SK-N-SH (cell line): ENCODE data around the gene TOR2A. TPM values are rescaled to one million over a fixed set of nuclear protein-coding genes. Genes with fewer than 3 reads are reported as not detected.

Source experiments
- CTCF ChIA-PET: fragments of 300-600, 350-600 bp; formaldehyde crosslinking; extraction: SDS; loops from one replicate; lab custom pipeline; 2021; lab: Yijun Ruan, JAX
- POLR2A ChIA-PET: fragments of 350-600 bp; sonication (Branson Sonifier 250); formaldehyde crosslinking; extraction: SDS; loops from one replicate; lab custom pipeline; 2020; ENCODE audit warnings: antibody characterized with exemption, inconsistent platforms; lab: Yijun Ruan, JAX
- DNase-seq: peaks from one replicate; pipeline ENCODE4 v3.0.0; 2012
- H2AFZ ChIP-seq: fragments of 200-600 bp; sonication (generic); 2 replicates; pipeline ENCODE4 v1.8.1; 2016; ENCODE audit warnings: antibody characterized with exemption, mild to moderate bottlenecking, low read depth
- H3F3A ChIP-seq: fragments of 200-600 bp; sonication (generic); replicated peaks from 2 replicates; pipeline ENCODE3; 2016; ENCODE audit warnings: antibody characterized with exemption, mild to moderate bottlenecking; ENCODE audit not compliant: insufficient read depth
- H3K27ac ChIP-seq, 2 experiments: fragments of 200-500 bp in 1 of 2; fragments of 200-600 bp in 1 of 2; sonication (Bioruptor generic) in 1 of 2; sonication (generic), shearing (Covaris generic) in 1 of 2; 2 replicates each; pipeline versions ENCODE4 v1.5.1 to v1.6.1; 2014 to 2016; ENCODE audit warnings: low read depth in 2 of 2, inconsistent platforms in 1 of 2, low read length in 1 of 2, mild to moderate bottlenecking in 1 of 2, mixed read lengths in 1 of 2
- H3K27me3 ChIP-seq: fragments of 200-600 bp; sonication (generic), shearing (Covaris generic); 2 replicates; pipeline ENCODE4 v1.6.1; 2016; ENCODE audit warnings: mixed run types; ENCODE audit not compliant: insufficient read depth
- H3K36me3 ChIP-seq, 2 experiments: fragments of 200-500 bp in 1 of 2; fragments of 200-600 bp in 1 of 2; sonication (Bioruptor generic) in 1 of 2; sonication (generic) in 1 of 2; replicated peaks in 1 of 2; 2 replicates each; pipeline versions ENCODE3 to v1.5.1; 2014 to 2016; ENCODE audit warnings: low read length in 1 of 2, mild to moderate bottlenecking in 1 of 2; ENCODE audit not compliant: insufficient read depth in 2 of 2, control insufficient read depth in 1 of 2
- H3K4me1 ChIP-seq, 2 experiments: fragments of 200-500 bp in 1 of 2; fragments of 200-600 bp in 1 of 2; sonication (Bioruptor generic) in 1 of 2; sonication (generic), shearing (Covaris generic) in 1 of 2; 2 replicates each; pipeline versions ENCODE4 v1.5.1 to v1.6.1; 2014 to 2016; ENCODE audit warnings: low read depth in 1 of 2, low read length in 1 of 2, mixed run types in 1 of 2; ENCODE audit not compliant: insufficient read depth in 2 of 2, control insufficient read depth in 1 of 2
- H3K4me2 ChIP-seq: fragments of 200-600 bp; sonication (generic), shearing (Covaris generic); 2 replicates; pipeline ENCODE4 v1.6.1; 2017; ENCODE audit warnings: mixed run types
- H3K4me3 ChIP-seq, 2 experiments: fragments of 200-500 bp in 1 of 2; fragments of 200-600 bp in 1 of 2; sonication (Bioruptor generic) in 1 of 2; sonication (generic), shearing (Covaris generic) in 1 of 2; 2 replicates each; pipeline versions ENCODE4 v1.5.1 to v1.8.1; 2014 to 2016; ENCODE audit warnings: low read depth in 2 of 2, inconsistent platforms in 1 of 2, low read length in 1 of 2, mild to moderate bottlenecking in 1 of 2, mixed read lengths in 1 of 2, moderate library complexity in 1 of 2
- H3K79me2 ChIP-seq: fragments of 200-600 bp; sonication (generic); 2 replicates; pipeline ENCODE4 v1.8.1; 2017; ENCODE audit warnings: mild to moderate bottlenecking; ENCODE audit not compliant: insufficient read depth
- H3K9ac ChIP-seq: fragments of 200-600 bp; sonication (generic); 2 replicates; pipeline ENCODE4 v1.6.1; 2017; ENCODE audit warnings: mixed run types
- H3K9me2 ChIP-seq: fragments of 200-600 bp; sonication (generic); 2 replicates; pipeline ENCODE4 v1.6.1; 2017; ENCODE audit warnings: mixed run types
- H3K9me3 ChIP-seq: fragments of 200-600 bp; sonication (generic); 2 replicates; pipeline ENCODE4 v1.6.1; 2017; ENCODE audit warnings: mixed run types, mild to moderate bottlenecking, moderate library complexity
- H4K20me1 ChIP-seq: fragments of 200-600 bp; sonication (generic); 2 replicates; pipeline ENCODE4 v1.6.1; 2017; ENCODE audit warnings: mild to moderate bottlenecking, mixed run types; ENCODE audit not compliant: insufficient read depth
- CHD2 ChIP-seq: fragments of 150-350 bp; IDR thresholded peaks from 2 replicates; pipeline ENCODE4 v1.6.1; 2018; ENCODE audit warnings: low read length; ENCODE audit not compliant: partially characterized antibody
- ELF1 ChIP-seq: IDR thresholded peaks from 2 replicates; pipeline ENCODE4 v1.4.0; 2012
- JUND ChIP-seq: IDR thresholded peaks from 2 replicates; pipeline ENCODE4 v1.4.0; 2012
- MEF2A ChIP-seq: IDR thresholded peaks from 2 replicates; pipeline ENCODE4 v1.4.0; 2012; ENCODE audit warnings: low read depth, borderline replicate concordance
- POLR2AphosphoS5 ChIP-seq: IDR thresholded peaks from 2 replicates; pipeline ENCODE4 v1.6.1; 2012; ENCODE audit warnings: low read depth, low read length
- TAF1 ChIP-seq: IDR thresholded peaks from 2 replicates; pipeline ENCODE4 v1.6.1; 2012; ENCODE audit warnings: low read depth, mild to moderate bottlenecking, low read length, moderate library complexity, borderline replicate concordance
- YY1 ChIP-seq: IDR thresholded peaks from 2 replicates; pipeline ENCODE4 v1.4.0; 2012; ENCODE audit warnings: low read depth, mild to moderate bottlenecking
- WGBS: methylation state at CpG from one replicate; pipeline ENCODE4 v1.1.6; 2017; ENCODE audit warnings: low lambda C conversion rate; 5-methylcytosine and 5-hydroxymethylcytosine counted together
- polyA plus RNA-seq, 3 experiments: library from polyadenylated mRNA; depleted of rRNA; stranded (reverse); fragments of >200 nt; gene quantifications; 2 replicates each; pipeline ENCODE4 v1.2.3, GENCODE V29; 2012
- TF ChIP-seq, protein P1 (sequence below): IDR thresholded peaks from 2 replicates; pipeline ENCODE4 v1.4.0; 2012; ENCODE audit warnings: low read depth, borderline replicate concordance
- TF ChIP-seq, protein P2 (sequence below): fragments of 150-350 bp; IDR thresholded peaks from 2 replicates; pipeline ENCODE4 v1.6.1; 2016; ENCODE audit warnings: mild to moderate bottlenecking, low read depth, low read length
- TF ChIP-seq, protein P3 (sequence below): IDR thresholded peaks from 2 replicates; pipeline ENCODE4 v1.4.0; 2012; ENCODE audit warnings: low read depth
- TF ChIP-seq, protein P4 (sequence below): fragments of 200-600 bp; sonication (generic); IDR thresholded peaks from 2 replicates; pipeline ENCODE4 v1.6.1; 2017; ENCODE audit warnings: antibody characterized with exemption, mild to moderate bottlenecking, moderate library complexity

TOR2A gene
- polyA plus RNA-seq, 1 of the 3 experiments (the other 2 are of a cell fraction) = 17.2 TPM

DNA sequence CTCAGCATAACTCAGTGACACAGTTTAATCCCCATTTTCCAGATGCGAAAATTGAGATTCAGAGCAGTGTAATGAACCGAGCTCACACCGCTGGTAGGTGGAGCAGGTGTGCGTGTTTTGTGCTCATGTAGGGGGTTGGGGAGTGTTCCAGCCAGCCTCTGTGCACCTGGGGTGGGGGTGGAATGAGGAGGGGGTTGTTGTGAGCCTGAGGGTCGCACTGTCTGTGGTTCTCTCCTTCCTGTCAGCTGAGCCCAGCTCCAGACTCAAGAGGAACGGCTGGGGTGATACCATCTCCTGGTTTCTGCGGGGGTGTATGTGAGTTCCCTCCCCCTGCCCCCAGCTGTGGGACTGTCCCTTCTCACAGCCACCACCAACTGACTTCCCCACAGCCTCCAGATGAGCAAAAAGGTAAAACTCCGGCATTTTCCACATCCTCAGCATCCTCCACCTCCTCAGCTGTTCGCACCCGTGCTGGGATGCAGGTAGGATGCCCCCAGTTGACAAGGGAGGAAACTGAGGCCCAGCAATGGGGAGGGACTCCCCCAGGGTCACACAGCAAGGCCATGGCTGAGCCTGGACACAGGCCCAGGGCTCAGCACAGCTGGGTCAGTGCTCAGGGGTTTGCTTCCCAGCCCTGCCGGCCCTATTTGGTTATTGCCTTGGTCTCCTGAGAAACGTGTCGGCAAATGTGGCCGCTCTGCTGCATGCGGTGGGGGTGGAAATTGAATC, 41.3 kb upstream of the TOR2A start:
- Histone ChIP-seq H3K9me3 (no peaks in the 10 kb centered on the region), H3K27me3 (no peaks in the 10 kb centered on the region), H3K9me2 (no peaks in the 10 kb centered on the region), H4K20me1 (no peaks in the 10 kb centered on the region), H3K79me2 (no peaks in the 10 kb centered on the region), H3K36me3 (no peaks in the 10 kb centered on the region), H3K27ac (no peak overlapping the region), H3K4me3 (no peak overlapping the region), H3K4me1 (peaks cover 0 to 21% of the 10 kb centered on the region in 2 experiments; a peak in 1 of 4 replicates), H3K4me2 (no peak overlapping the region), H3F3A (no peaks in the 10 kb centered on the region), H3K9ac (no peak overlapping the region), H2AFZ (no peak overlapping the region)
- ChIA-PET CTCF (interaction anchor here (0.6 to 7.4 kb wide), 3 partner anchors 8 to 501 kb away, joined by 3 to 36 read pairs (median 20); partner anchors contain the start of gene TOR2A), POLR2A (no interaction called here)
- DNase-seq = peak; percentile 69
- 84% methylated on average over 13 of the region's 15 CpGs for WGBS
- TF ChIP-seq, protein P1, sequence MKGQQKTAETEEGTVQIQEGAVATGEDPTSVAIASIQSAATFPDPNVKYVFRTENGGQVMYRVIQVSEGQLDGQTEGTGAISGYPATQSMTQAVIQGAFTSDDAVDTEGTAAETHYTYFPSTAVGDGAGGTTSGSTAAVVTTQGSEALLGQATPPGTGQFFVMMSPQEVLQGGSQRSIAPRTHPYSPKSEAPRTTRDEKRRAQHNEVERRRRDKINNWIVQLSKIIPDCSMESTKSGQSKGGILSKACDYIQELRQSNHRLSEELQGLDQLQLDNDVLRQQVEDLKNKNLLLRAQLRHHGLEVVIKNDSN = no peak
- TF ChIP-seq TAF1 = no peak
- no peak for TF ChIP-seq ELF1
- TF ChIP-seq, protein P2, sequence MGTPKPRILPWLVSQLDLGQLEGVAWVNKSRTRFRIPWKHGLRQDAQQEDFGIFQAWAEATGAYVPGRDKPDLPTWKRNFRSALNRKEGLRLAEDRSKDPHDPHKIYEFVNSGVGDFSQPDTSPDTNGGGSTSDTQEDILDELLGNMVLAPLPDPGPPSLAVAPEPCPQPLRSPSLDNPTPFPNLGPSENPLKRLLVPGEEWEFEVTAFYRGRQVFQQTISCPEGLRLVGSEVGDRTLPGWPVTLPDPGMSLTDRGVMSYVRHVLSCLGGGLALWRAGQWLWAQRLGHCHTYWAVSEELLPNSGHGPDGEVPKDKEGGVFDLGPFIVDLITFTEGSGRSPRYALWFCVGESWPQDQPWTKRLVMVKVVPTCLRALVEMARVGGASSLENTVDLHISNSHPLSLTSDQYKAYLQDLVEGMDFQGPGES = no peak
- TF ChIP-seq YY1 = no peak
- TF ChIP-seq JUND = no peak
- TF ChIP-seq, protein P3, sequence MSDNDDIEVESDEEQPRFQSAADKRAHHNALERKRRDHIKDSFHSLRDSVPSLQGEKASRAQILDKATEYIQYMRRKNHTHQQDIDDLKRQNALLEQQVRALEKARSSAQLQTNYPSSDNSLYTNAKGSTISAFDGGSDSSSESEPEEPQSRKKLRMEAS = no peak

DNA sequence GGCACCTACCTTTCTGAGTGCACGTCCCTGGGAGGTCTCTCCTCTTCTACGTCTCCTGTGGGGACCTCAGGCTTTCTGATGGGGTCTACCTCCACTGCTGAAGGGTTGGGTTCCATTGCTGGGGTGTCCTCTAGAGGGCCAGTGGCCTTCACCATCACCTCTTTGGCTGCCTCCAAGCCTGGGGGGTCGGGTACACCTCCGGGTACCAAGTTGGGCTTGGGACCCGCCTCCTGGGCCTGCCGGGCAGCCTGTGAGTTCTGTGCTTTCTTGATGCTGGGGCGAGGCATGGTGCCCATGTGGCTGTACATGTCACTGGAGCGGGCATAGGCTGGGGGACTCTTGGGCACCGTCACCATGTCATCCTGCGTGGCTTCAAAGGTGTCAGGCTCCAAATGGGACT, 38.9 kb upstream of the TOR2A start:
- H3K36me3 ChIP-seq = no peaks in the 10 kb centered on the region
- TF ChIP-seq POLR2AphosphoS5 (no peak), MEF2A (no peak), TAF1 (no peak), CHD2 (no peak)
- TF ChIP-seq, protein P4, sequence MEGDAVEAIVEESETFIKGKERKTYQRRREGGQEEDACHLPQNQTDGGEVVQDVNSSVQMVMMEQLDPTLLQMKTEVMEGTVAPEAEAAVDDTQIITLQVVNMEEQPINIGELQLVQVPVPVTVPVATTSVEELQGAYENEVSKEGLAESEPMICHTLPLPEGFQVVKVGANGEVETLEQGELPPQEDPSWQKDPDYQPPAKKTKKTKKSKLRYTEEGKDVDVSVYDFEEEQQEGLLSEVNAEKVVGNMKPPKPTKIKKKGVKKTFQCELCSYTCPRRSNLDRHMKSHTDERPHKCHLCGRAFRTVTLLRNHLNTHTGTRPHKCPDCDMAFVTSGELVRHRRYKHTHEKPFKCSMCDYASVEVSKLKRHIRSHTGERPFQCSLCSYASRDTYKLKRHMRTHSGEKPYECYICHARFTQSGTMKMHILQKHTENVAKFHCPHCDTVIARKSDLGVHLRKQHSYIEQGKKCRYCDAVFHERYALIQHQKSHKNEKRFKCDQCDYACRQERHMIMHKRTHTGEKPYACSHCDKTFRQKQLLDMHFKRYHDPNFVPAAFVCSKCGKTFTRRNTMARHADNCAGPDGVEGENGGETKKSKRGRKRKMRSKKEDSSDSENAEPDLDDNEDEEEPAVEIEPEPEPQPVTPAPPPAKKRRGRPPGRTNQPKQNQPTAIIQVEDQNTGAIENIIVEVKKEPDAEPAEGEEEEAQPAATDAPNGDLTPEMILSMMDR = no peak
- TF ChIP-seq, protein P1 = no peak
- TF ChIP-seq, all 33 proteins: peak for 0
- Histone ChIP-seq H3K27me3 (no peaks in the 10 kb centered on the region), H3K4me3 (no peak overlapping the region), H3K79me2 (no peaks in the 10 kb centered on the region), H3K9me3 (no peaks in the 10 kb centered on the region), H2AFZ (no peak overlapping the region), H3F3A (no peaks in the 10 kb centered on the region), H3K27ac (no peak overlapping the region), H3K4me2 (no peak overlapping the region), H3K9ac (no peak overlapping the region), H3K4me1 (peaks cover 0 to 14% of the 10 kb centered on the region in 2 experiments; a peak in 1 of 4 replicates), H3K9me2 (no peaks in the 10 kb centered on the region), H4K20me1 (no peaks in the 10 kb centered on the region)
- ChIA-PET POLR2A (no interaction called here), CTCF (interaction anchor here (1.0 to 7.4 kb wide), 3 partner anchors 11 to 39 kb away, joined by 6 to 36 read pairs (median 20); partner anchors contain the start of gene TOR2A)
- no peak for DNase-seq
- 76% methylated on average over 10 of the region's 10 CpGs for WGBS
